ENCODE data around the gene MXRA7. TPM values are rescaled to one million over a fixed set of nuclear protein-coding genes. Genes with fewer than 3 reads are reported as not detected.

Gene MXRA7
- polyA plus RNA-seq, 1 of the 3 experiments (the other 2 are of a cell fraction): 154 TPM

DNA sequence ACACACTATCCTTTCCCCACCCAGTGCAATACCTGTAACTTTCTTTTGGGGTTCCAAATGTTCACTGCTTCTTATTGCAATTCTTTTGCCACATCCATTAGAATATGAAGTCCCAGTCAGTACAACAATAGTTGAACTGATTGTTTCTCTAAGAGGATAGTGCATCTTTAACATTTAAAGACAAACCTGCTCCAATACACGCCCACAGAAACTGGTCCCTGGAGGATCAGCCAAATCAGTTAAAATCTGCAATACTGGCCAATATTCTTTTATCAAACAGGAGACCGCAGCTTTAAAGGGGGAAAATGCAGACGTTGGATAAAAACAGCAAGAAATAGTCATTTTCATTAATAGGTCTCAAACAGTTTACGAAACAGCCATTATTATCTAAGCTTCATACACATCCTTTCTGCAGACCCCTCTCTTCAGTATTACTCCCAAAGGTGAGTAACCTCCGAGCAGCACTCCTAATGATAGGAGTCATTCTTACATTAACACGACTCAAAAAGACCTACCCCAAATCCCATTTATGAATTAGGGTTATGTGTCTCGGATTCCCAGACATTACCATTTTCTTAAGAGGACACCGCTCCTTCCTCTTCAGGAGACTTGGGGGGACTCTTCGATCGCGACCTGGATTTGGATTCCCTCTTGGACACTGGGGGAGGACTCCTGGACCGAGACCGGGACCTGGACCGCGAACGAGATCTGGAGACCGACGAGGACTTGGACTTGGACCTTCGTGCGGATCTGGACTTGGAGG is 25.0 kb upstream of the MXRA7 start:
- CTCF ChIA-PET: interaction anchor here (0.6 to 5.8 kb wide), 11 partner anchors 9 to 353 kb away, joined by 3 to 34 read pairs (median 4); partner anchors contain the start of genes JMJD6 and METTL23
- Histone ChIP-seq H4K20me1 (ENCODE audit: insufficient read depth) (peaks cover 53% of the 10 kb centered on the region), H3K4me3 (ENCODE audit: low read depth in 2 of 2, low read length in 1 of 2) (peak overlapping the region; percentile 91 to 100), H3K4me2 (peak overlapping the region; percentile 86), H3F3A (replicated peaks; ENCODE audit: insufficient read depth) (peaks cover 42% of the 10 kb centered on the region), H3K9ac (peak overlapping the region; percentile 95), H3K79me2 (ENCODE audit: insufficient read depth) (peaks cover 91% of the 10 kb centered on the region), H2AFZ (ENCODE audit: low read depth) (no peak overlapping the region), H3K27ac (ENCODE audit: low read depth in 2 of 2, low read length in 1 of 2) (peak overlapping the region; percentile 98 to 99), H3K27me3 (ENCODE audit: insufficient read depth) (no peaks in the 10 kb centered on the region), H3K36me3 (replicated peaks in 1 of 2; ENCODE audit: control insufficient read depth in 1 of 2, insufficient read depth in 2 of 2, low read length in 1 of 2) (peaks cover 47 to 56% of the 10 kb centered on the region in 2 experiments), H3K9me3 (no peaks in the 10 kb centered on the region), H3K4me1 (ENCODE audit: control insufficient read depth in 1 of 2, insufficient read depth in 2 of 2, low read depth in 1 of 2, low read length in 1 of 2) (peaks cover 34 to 44% of the 10 kb centered on the region in 2 experiments), H3K9me2 (no peaks in the 10 kb centered on the region)
- DNase-seq: no peak
- WGBS (ENCODE audit: low lambda C conversion rate): under 1% methylated on average over 20 of the region's 20 CpGs
- POLR2A ChIA-PET: interaction anchor here (0.7 to 4.6 kb wide), 9 partner anchors 9 to 382 kb away, joined by 3 to 47 read pairs (median 4); partner anchors contain the start of genes JMJD6 and METTL23
- TF ChIP-seq RXRA (IDR thresholded peaks at IDR 0.05; ENCODE audit: borderline replicate concordance, low read depth): no peak
- TF ChIP-seq MAX (IDR thresholded peaks at IDR 0.05; ENCODE audit: low read depth): peak; percentile 28; the same call in 1 of the 2 replicates
- peak; percentile 6; the same call in 1 of the 2 replicates for TF ChIP-seq POLR2AphosphoS5 (IDR thresholded peaks at IDR 0.05; ENCODE audit: low read depth, low read length)
- TF ChIP-seq MXI1 (IDR thresholded peaks at IDR 0.05; ENCODE audit: low read depth, low read length): 0 out of 2 replicates have a peak, but pooled peaks have one; percentile 1

DNA sequence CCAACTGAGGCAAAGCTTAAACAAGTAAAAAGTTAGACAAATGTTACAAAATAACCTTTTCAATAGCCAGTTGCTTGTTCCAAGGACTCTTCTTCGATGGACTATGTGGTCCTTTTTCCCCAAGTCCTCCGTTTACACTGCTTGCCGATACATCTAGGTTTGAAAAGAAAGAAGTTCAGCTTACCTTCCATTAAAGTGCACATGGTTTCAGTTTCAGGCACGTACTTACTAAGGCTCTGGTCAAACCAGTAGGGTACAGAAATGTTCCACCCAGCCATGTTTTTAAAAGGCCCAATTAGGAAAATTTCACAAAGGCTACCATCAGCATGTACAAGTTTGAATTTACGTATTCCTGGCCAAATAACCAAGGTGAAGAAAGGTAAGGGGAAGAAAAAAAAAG is 24.2 kb upstream of the MXRA7 start:
- CTCF ChIA-PET: interaction anchor here (0.6 to 5.8 kb wide), 11 partner anchors 8 to 354 kb away, joined by 3 to 34 read pairs (median 4); partner anchors contain the start of genes JMJD6 and METTL23
- POLR2A ChIA-PET: interaction anchor here (0.7 to 4.6 kb wide), 3 partner anchors 8 to 381 kb away, joined by 3 to 47 read pairs (median 4); partner anchors contain the start of genes JMJD6 and METTL23
- no peak for TF ChIP-seq TCF12 (IDR thresholded peaks at IDR 0.05)
- TF ChIP-seq ZBTB33 (IDR thresholded peaks at IDR 0.05; ENCODE audit: borderline replicate concordance, low read depth): no peak
- TF ChIP-seq EP300 (IDR thresholded peaks at IDR 0.05; ENCODE audit: borderline replicate concordance in 1 of 2, low read depth in 1 of 2, low read length in 1 of 2): no peak
- no peak for TF ChIP-seq NRF1 (IDR thresholded peaks at IDR 0.05; ENCODE audit: low read depth, low read length)
- TF ChIP-seq MXI1 (IDR thresholded peaks at IDR 0.05; ENCODE audit: low read depth, low read length): peak; percentile 77; the same call in 1 of the 2 replicates
- TF ChIP-seq USF2 (IDR thresholded peaks at IDR 0.05; ENCODE audit: borderline replicate concordance, low read depth, low read length): no peak
- TF ChIP-seq RXRA (IDR thresholded peaks at IDR 0.05; ENCODE audit: borderline replicate concordance, low read depth): no peak
- TF ChIP-seq REST (IDR thresholded peaks at IDR 0.05; ENCODE audit: low read depth, low read length): no peak
- TF ChIP-seq SIN3A (IDR thresholded peaks at IDR 0.05; ENCODE audit: borderline replicate concordance, low read depth, low read length): 0 out of 2 replicates have a peak, but pooled peaks have one; percentile 55
- TF ChIP-seq MEF2A (IDR thresholded peaks at IDR 0.05; ENCODE audit: borderline replicate concordance, low read depth): no peak
- no peak for TF ChIP-seq CHD2 (IDR thresholded peaks at IDR 0.05; ENCODE audit: low read length, partially characterized antibody)
- TF ChIP-seq RFX5 (IDR thresholded peaks at IDR 0.05; ENCODE audit: low read length): no peak
- TF ChIP-seq EZH2phosphoT487 (IDR thresholded peaks at IDR 0.05; ENCODE audit: borderline replicate concordance, low read depth): no peak
- TF ChIP-seq NFIC (IDR thresholded peaks at IDR 0.05; ENCODE audit: borderline replicate concordance): no peak
- TF ChIP-seq TAF1 (IDR thresholded peaks at IDR 0.05; ENCODE audit: borderline replicate concordance, low read depth, low read length): no peak
- TF ChIP-seq JUND (IDR thresholded peaks at IDR 0.05): no peak

More for the DNA sequence above, 24.2 kb upstream of the MXRA7 start:
- H3K9me2 ChIP-seq: no peaks in the 10 kb centered on the region
- peaks cover 53% of the 10 kb centered on the region for H4K20me1 ChIP-seq (ENCODE audit: insufficient read depth)
- no peak overlapping the region for H2AFZ ChIP-seq (ENCODE audit: low read depth)
- H3K79me2 ChIP-seq (ENCODE audit: insufficient read depth): peaks cover 92% of the 10 kb centered on the region
- no peaks in the 10 kb centered on the region for H3K27me3 ChIP-seq (ENCODE audit: insufficient read depth)
- WGBS (ENCODE audit: low lambda C conversion rate): 1% methylated on average over 5 of the region's 5 CpGs
- H3K9me3 ChIP-seq: no peaks in the 10 kb centered on the region
- no peak for DNase-seq
- peak overlapping the region; percentile 91 to 100 for H3K4me3 ChIP-seq (ENCODE audit: low read depth in 2 of 2, low read length in 1 of 2)
- H3K4me1 ChIP-seq (ENCODE audit: control insufficient read depth in 1 of 2, insufficient read depth in 2 of 2, low read depth in 1 of 2, low read length in 1 of 2): peaks cover 29 to 41% of the 10 kb centered on the region in 2 experiments
- peak overlapping the region; percentile 86 for H3K4me2 ChIP-seq
- peaks cover 45 to 56% of the 10 kb centered on the region in 2 experiments for H3K36me3 ChIP-seq (replicated peaks in 1 of 2; ENCODE audit: control insufficient read depth in 1 of 2, insufficient read depth in 2 of 2, low read length in 1 of 2)
- H3K27ac ChIP-seq (ENCODE audit: low read depth in 2 of 2, low read length in 1 of 2): peak overlapping the region; percentile 98 to 99
- H3K9ac ChIP-seq: peak overlapping the region; percentile 95; the same call in 1 of the 2 replicates
- peaks cover 43% of the 10 kb centered on the region for H3F3A ChIP-seq (replicated peaks; ENCODE audit: insufficient read depth)

All from SK-N-SH (cell line).